ENCODE results near the gene PUDP. TPM values are rescaled to one million over a fixed set of nuclear protein-coding genes. Genes with fewer than 3 reads are reported as not detected.

Gene PUDP
- total RNA-seq, 1 donor from 2014 or later, result 17.2 TPM

DNA sequence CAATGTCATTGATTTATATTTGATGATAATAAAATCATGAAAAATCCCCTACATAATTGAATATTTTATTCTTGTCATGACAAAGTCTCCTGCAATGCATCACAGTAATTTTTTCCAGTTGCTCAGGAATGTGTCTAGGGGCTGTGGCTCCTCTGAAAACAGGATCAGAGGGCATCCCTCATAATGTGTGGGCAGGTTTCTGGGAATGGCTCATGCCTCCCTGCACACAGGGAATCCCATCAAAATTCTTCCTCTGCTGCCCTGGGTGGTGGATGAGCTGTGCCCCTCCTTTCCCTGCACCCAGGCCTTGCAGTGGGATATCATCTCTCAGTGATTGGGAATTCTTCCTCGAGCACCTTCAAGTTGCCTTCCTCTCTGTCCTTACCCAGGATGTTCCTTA lies 20.4 kb upstream of the PUDP start:
- DNase-seq (ENCODE audit: extremely low spot score in 2 of 2), result no peak
- Histone ChIP-seq H3K9me3 (no peaks in the 10 kb centered on the region), H3K27ac (no peak overlapping the region), H3K4me1 (no peaks in the 10 kb centered on the region), H3K36me3 (no peaks in the 10 kb centered on the region), H3K27me3 (no peaks in the 10 kb centered on the region), H3K4me3 (no peak overlapping the region)
- intact Hi-C loops (cut with DNase I), result no loop called here
- TF ChIP-seq, protein P1, sequence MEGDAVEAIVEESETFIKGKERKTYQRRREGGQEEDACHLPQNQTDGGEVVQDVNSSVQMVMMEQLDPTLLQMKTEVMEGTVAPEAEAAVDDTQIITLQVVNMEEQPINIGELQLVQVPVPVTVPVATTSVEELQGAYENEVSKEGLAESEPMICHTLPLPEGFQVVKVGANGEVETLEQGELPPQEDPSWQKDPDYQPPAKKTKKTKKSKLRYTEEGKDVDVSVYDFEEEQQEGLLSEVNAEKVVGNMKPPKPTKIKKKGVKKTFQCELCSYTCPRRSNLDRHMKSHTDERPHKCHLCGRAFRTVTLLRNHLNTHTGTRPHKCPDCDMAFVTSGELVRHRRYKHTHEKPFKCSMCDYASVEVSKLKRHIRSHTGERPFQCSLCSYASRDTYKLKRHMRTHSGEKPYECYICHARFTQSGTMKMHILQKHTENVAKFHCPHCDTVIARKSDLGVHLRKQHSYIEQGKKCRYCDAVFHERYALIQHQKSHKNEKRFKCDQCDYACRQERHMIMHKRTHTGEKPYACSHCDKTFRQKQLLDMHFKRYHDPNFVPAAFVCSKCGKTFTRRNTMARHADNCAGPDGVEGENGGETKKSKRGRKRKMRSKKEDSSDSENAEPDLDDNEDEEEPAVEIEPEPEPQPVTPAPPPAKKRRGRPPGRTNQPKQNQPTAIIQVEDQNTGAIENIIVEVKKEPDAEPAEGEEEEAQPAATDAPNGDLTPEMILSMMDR (IDR thresholded peaks at IDR 0.05), result no peak
- TF ChIP-seq POLR2A (IDR thresholded peaks at IDR 0.05) (no peak), POLR2AphosphoS5 (IDR thresholded peaks at IDR 0.05; ENCODE audit: insufficient read depth in 1 of 2, low read depth in 1 of 2) (no peak)

DNA sequence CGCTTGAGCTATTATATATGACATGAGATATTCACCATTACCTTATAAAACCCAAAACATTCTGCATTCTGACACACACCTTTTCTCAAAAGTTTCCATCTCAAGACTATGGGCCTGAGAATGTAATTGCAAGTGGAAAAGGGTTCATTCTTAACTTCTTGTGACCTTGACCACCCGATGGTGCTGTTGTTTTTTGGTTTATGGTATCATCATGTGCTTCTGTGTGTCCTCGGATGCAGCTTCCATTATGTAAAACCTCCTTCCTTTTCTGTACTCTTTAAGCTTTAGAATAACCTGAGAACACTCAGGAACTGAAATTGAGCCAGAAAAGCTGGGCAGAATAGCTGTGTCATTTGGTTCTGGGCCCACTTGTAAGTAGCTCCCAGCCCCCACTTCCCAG lies 16.2 kb upstream of the PUDP start:
- Histone ChIP-seq H3K36me3 (no peaks in the 10 kb centered on the region), H3K4me3 (no peak overlapping the region), H3K27me3 (no peaks in the 10 kb centered on the region), H3K4me1 (no peaks in the 10 kb centered on the region), H3K27ac (no peak overlapping the region), H3K9me3 (no peaks in the 10 kb centered on the region)
- TF ChIP-seq POLR2AphosphoS5 (IDR thresholded peaks at IDR 0.05; ENCODE audit: insufficient read depth in 1 of 2, low read depth in 1 of 2) (no peak), POLR2A (IDR thresholded peaks at IDR 0.05) (no peak)
- TF ChIP-seq, protein P1 (IDR thresholded peaks at IDR 0.05), result no peak
- DNase-seq (ENCODE audit: extremely low spot score in 2 of 2), result no peak
- intact Hi-C loops (cut with DNase I), result no loop called here

DNA sequence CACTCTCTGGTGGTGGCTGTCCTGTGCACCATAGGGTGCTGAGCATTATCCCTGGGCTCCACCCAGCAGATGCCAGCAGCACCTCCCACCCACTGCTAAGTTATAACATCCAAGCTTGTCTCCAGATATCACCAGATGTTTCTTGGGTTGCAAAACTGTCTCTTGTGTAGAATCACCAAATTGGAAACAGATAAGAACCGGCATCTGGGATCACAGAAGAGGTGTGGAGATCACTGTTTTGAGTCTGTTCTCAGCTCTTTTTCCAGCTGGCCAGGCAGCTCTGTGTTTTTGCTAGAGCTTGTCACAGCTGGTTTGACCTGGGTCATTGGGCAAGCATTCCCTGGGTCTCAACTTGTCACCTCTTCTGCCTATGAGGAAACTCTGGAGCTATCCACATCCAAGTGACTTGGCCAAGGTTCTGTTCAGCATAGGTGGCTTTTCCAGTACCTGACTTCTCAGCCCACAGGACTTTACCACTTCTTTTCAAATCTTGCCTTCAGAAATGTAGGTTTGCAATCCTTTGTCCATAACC lies 15.3 kb upstream of the PUDP start:
- Histone ChIP-seq H3K27ac (no peak overlapping the region), H3K9me3 (no peaks in the 10 kb centered on the region), H3K27me3 (no peaks in the 10 kb centered on the region), H3K36me3 (no peaks in the 10 kb centered on the region), H3K4me1 (no peaks in the 10 kb centered on the region), H3K4me3 (no peak overlapping the region)
- no peak for TF ChIP-seq POLR2A (IDR thresholded peaks at IDR 0.05)
- no peak for TF ChIP-seq POLR2AphosphoS5 (IDR thresholded peaks at IDR 0.05; ENCODE audit: insufficient read depth in 1 of 2, low read depth in 1 of 2)
- TF ChIP-seq, protein P1 (IDR thresholded peaks at IDR 0.05), result no peak
- DNase-seq (ENCODE audit: extremely low spot score in 2 of 2), result no peak
- intact Hi-C loops (cut with DNase I), result no loop called here

DNA sequence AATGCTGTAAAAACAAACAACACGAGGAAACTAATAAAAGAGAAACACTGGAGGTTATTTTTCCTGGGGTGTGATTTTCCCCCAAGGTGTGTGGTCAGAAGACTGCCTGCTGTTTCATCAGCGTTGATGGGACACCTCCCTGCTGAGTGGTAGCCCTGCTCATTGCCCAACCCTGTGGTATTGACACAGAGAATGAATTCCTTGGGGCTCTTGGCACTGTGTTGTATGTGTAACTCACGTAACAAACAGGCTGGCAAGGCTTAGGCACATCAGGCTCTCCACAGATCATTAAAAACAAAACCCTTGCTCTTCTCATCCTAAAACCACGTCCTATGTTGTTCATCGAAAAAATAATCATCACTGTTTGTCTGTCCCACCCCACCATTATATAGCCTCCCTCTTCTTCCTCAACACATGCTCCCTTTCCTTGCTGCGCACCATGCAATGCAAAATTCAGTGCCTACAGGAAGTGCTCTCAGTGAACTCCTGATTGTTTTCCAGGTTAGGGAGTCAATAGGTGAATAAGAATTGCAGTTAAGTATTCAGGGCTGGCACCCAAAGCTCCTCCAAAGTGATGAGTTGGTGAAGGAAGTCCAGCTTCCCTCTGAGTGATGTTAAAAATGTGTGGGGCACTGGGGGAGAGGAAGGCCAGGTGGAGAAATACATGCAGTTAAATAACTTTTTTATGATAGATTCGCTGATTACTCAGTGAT lies 11.4 kb upstream of the PUDP start:
- DNase-seq (ENCODE audit: extremely low spot score in 2 of 2), result no peak
- Histone ChIP-seq H3K27me3 (no peaks in the 10 kb centered on the region), H3K4me1 (no peaks in the 10 kb centered on the region), H3K9me3 (no peaks in the 10 kb centered on the region), H3K36me3 (no peaks in the 10 kb centered on the region), H3K4me3 (no peak overlapping the region), H3K27ac (no peak overlapping the region)
- TF ChIP-seq, protein P1 (IDR thresholded peaks at IDR 0.05), result no peak
- intact Hi-C loops (cut with DNase I), result no loop called here

DNA sequence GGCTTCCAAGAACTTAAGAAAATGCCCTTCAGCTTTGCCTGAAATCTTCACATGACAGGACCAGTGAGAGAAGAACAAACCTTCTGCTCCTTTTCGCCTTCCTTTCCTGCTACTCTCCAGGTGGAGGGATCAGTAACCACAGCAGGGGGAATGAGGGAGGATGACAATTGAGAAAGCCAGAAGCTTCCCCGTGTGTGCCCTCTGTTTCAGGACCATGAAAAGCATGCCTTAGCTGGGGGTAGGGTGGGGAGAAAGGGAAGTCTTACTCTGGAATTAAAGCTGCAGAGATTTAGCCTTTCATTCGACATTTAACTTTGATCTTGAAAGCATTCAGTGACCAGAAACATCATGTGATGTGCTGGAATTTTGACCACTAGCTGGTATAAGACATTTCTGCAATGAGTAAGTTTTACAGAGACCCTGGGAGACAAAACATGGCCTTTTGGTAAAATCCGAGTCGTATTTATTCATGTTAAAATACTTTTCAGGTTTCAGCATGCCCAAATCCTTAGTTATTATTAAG lies 10.6 kb upstream of the PUDP start:
- TF ChIP-seq POLR2AphosphoS5 (IDR thresholded peaks at IDR 0.05; ENCODE audit: insufficient read depth in 1 of 2, low read depth in 1 of 2) (no peak), POLR2A (IDR thresholded peaks at IDR 0.05) (no peak)
- TF ChIP-seq, protein P1 (IDR thresholded peaks at IDR 0.05), result no peak
- intact Hi-C loops (cut with DNase I), result no loop called here
- H3K36me3 ChIP-seq, result no peaks in the 10 kb centered on the region
- no peaks in the 10 kb centered on the region for H3K4me1 ChIP-seq
- no peaks in the 10 kb centered on the region for H3K9me3 ChIP-seq
- H3K4me3 ChIP-seq, result no peak overlapping the region
- no peak for DNase-seq (ENCODE audit: extremely low spot score in 2 of 2)
- H3K27me3 ChIP-seq, result no peaks in the 10 kb centered on the region
- H3K27ac ChIP-seq, result no peak overlapping the region
